Fibroblast of the conjunctiva (primary cell): ENCODE measurements around the gene ARMC5.

ENCODE experiments used
- DNase-seq: peaks from one replicate; pipeline ENCODE4 v3.0.0-alpha.2; 2010; ENCODE audit warnings: low read depth

Gene ARMC5

DNA sequence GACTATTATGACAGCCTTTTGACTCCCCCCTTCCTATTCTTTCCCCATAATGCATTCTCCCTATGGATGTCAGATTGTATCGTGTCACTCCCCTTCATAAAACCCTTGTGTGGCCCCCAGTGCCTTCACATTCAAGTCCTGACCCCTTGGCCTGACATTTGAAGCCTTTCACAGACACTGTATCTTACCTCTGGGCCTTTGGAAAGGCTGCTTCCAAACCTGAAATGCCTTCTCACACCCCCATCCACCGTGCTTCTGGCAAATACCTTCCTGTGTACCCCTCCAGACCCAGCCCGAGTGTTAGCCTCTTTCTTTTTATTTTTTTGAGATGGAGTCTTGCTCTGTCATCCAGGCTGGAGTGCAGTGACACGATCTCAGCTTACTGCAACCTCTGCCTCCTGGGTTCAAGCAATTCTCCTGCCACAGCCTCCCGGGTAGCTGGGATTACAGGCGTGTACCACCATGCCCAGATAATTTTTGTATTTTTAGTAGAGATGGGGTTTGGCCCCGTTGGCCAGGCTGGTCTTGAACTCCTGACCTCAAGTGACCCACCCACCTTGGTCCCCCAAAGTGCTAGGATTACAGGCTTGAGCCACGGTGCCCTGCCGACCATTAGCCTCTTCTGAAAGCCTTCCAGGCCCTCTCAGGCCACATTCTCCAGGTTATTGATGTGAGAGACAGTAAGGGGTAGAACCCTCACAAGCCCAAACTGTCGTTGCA is 2.1 kb downstream of the ARMC5 start:
- no peak for DNase-seq

DNA sequence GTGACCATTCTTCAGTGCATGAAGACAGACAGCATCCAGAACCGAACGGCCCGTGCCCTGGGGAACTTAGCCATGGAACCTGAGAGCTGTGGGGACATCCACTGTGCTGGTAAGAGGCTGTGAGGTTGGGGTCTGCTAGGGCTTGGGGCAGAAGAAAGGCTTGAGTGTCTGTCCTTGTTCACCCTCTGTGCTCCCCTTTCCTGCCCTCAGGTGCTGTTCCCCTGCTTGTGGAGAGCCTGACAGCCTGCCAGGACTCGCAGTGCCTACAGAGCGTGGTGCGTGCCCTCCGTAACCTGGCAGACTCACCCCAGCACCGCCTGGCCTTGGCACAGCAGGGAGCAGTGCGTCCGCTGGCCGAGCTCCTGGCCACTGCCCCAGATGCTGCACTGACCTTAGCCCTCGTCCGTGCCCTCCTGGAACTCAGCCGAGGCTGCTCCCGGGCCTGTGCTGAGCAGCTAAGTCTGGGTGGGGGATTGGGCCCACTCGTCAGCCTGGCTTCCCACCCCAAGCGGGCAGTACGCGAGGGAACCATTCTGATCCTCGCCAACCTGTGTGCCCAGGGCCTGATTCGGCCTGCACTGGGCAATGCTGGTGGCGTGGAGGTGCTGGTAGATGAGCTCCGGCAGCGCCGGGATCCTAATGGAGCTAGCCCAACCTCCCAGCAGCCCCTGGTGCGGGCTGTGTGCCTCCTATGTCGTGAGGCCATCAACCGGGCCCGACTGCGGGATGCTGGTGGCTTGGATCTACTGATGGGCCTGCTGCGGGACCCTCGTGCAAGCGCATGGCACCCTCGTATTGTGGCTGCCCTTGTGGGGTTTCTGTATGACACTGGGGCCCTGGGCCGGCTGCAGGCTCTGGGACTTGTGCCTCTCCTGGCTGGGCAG is 2.9 kb downstream of the ARMC5 start:
- DNase-seq: no peak

DNA sequence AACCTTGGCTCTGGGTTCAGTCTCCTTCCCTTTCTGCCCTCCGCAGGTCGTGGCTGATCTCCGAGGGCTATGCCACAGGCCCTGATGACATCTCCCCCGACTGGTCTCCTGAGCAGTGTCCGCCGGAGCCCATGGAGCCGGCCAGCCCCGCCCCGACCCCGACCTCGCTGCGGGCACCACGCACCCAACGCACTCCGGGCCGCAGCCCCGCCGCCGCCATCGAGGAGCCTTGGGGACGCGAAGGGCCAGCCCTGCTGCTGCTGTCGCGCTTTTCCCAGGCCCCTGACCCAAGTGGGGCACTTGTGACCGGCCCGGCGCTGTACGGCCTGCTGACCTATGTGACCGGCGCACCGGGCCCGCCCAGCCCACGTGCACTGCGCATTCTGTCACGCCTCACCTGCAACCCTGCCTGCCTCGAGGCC is 5.1 kb downstream of the ARMC5 start:
- DNase-seq: no peak

DNA sequence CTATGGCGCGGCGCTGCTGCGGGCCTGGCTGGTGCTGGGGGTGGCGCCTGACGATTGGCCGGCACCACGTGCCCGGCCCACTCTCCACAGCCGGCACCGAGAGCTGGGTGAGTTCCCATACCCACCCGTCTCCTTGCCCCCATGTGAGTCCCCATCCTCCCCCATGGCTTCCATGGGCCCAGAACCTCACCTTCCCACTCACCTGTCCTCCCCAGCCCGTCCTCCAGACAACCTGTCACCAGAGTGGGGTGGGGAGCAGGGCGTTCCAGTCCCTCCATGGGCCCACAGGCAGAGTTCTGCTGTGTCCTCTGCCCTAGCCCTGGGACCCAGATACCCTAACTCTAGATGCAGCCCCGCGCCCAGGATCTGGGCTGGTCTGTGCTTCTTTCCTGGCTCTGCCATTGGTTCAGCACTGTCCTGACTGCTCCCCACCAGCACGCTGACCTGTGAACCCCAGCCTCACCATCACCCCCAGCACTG is 5.5 kb downstream of the ARMC5 start:
- DNase-seq: no peak

DNA sequence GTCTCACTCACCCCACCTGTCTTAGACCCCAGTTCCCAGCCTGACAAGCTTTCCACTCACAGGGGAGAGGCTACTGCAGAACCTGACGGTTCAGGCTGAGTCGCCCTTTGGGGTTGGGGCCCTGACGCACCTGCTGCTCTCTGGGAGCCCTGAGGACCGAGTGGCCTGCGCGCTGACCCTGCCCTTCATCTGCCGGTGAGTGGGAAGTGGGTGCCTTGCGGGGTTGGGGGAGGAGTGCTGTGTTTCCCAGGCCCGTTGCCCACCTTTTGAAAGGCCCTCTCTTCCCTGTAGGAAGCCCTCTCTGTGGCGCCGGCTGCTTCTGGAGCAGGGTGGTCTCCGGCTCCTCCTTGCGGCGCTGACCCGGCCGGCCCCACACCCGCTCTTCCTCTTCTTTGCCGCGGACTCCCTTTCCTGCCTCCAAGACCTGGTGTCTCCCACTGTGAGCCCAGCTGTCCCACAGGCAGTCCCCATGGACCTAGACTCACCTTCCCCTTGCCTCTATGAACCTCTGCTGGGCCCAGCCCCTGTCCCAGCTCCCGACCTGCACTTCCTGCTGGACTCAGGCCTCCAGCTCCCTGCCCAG is 6.6 kb downstream of the ARMC5 start:
- DNase-seq: no peak

DNA sequence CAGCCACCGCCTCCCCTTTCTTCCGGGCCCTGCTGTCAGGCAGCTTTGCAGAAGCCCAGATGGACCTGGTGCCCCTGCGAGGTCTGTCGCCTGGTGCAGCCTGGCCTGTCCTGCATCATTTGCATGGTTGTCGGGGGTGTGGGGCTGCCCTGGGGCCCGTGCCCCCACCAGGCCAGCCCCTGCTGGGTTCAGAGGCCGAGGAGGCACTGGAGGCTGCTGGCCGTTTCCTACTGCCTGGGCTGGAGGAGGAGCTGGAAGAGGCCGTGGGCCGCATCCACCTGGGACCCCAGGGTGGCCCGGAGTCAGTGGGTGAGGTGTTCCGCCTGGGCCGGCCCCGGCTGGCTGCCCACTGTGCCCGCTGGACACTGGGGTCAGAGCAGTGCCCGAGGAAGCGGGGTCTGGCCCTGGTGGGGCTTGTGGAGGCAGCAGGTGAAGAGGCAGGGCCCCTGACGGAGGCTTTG is 7.1 kb downstream of the ARMC5 start:
- no peak for DNase-seq

DNA sequence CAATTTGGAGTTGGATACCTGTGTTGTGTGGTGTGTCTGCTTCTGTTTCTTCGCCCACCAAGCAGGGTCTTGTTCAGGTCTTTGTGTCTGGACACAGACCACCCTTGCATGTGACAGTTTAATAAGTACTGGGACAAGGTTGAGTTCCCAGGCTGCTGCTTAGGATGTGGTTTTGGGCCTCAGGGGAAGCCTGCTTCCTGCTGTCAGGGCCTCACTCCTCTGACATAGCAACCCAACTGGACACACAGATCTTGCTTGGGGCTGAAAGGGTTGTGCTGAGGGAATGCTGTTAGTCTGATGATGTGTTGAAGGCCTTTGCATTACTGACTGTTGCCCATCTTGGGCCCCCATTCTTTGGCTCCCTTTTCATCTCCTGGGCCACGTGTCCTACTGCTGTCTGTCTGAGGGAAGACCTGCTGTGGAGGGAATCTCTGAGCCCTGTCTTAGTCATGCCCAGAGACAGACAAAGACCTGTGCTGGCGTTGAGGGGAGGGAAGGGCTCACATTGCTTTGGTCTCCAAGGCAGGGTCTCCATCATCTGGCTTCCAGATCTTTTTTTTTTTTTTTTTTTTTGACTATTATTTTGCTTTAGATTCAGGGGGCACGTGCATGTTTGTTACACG is 8.0 kb downstream of the ARMC5 start:
- DNase-seq: no peak

DNA sequence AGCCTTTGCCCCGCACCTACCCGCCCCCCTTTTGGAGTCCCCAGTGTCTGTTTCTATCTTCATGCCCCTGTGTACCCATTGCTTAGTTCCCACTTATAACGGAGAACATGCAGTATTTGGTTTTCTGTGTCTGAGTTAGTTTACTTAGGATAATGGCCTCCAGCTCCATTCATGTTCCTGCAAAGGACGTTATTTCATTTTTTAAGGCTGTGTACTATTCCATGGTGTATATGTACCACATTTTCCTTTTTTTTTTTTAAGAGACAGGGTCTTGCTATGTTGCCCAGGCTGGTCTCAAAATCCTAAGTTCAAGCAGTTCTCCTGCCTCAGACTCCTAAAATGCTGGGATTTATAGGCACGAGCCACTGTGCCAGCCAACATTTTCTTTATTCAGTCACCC is 8.6 kb downstream of the ARMC5 start:
- DNase-seq: no peak

DNA sequence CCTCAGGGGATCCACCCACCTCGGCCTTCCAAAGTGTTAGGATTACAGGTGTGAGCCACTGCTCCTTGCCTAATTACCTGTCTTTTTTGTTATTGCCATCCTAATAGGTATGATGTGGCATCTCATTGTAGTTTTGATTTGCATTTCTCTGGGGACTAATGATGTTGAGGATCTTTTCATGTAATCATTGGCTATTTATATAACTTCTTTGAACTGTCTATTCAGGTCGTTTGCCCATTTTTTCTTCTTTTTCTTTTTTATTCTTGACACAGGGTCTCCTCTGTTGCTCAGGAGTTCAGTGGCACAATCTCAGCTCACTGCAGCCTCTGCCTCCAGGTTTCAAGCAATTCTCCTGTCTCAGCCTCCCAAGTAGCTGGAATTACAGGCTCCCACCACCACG is 11.3 kb downstream of the ARMC5 start:
- DNase-seq: no peak

DNA sequence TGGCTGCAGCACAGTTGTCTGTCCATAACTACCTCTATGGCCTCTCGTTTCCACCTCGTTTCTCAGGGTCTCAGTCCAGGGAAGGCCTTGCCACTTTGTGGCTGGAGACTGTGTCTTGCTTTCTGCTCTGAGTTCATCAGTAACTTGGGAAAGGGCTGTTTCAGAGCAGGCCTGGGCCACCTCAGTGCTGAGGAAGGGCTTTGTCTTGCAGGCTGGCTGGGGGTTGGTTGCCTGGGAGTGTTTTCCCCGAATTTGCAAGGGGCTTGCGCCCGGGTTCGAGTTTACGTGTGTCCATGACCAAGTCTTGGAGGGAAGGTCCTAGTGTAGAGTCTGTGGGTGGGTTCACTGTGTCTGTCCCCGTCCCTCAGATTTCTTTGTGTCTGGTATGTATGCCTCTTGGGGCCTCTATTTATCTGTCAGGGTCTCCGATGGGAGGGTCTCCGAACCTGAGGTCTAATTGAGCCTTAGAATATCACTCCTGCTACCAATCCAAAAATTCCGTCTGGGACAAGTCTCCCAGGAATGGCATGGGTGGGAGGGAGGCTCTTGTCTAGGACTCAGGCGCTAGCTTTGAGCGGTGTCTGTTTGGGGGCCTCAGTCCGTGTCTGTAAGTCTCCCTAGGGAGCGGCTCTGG is 12.1 kb downstream of the ARMC5 start:
- DNase-seq: no peak

DNA sequence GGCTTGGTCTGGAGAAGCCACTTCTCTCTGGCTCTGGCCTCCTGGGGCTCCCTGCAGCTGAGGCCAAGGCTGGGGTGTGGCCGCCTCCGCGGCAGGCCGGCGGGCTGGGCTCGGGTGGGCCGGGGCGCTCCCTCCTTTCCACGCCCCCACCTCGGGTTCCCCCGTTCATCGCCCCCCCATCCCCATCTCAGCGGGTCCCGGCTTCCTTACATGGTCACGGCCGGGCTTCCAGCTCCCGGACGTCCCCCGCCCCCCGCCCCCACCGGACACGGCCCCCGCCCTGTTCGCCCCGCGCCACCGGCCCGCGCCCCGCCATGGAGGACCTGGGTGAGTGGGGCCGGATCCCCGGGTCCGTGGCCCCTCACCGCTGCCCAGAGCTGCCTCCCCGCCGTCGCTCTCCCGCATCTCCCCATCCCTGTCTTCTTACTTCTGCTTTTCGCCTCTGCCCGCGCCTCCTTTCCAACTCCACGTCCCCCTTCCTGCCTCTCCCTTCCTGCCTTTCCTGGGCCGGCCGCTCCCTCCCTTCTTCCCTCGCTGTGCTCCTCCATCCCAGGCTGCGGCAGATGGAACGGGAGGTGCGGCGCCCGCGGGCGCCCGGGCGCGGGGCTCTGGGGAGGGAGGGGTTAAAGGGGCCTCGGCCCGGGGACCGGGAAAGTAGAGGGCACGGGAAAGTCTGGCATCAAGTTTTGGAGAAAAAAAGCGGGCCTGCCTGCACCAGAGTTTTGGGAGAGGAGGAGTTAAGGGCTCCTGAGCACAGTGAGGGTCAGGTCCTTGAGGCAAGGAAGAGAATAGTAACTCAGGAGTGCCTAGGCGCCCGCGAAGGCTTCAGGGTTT is 12.8 kb downstream of the ARMC5 start, which contains the start of gene TGFB1I1:
TGFB1I1 (plus strand) TSS at position 278 of the 834 bp plus-strand sequence; CDS start at position 315, 37 bp downstream.
- DNase-seq: peak; percentile 59

DNA sequence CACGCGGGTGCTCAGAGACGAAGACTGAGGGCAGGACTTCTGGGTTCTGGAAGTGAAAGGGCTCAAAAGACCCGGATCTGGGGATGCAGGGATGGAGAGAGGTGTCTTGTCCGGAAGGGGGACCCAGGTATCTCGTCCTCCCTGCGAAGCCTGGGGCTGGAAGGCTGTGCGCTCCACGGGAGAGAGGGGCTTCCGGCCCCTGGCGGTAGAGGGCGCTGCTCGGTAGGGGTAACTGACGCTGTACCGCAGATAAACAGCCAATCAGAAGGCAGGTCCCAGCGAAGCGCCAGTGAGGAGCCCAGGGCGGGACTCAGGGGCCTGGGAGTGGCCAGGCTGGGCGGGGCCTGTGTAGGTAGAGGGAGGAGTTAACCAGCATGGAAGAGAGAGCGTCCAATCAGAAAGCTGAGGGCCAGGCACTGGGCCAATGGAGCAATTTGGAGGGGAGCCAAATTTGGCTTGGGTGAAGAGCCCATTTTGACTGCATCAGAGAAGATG is 13.5 kb downstream of the ARMC5 start:
- DNase-seq: peak; percentile 90

DNA sequence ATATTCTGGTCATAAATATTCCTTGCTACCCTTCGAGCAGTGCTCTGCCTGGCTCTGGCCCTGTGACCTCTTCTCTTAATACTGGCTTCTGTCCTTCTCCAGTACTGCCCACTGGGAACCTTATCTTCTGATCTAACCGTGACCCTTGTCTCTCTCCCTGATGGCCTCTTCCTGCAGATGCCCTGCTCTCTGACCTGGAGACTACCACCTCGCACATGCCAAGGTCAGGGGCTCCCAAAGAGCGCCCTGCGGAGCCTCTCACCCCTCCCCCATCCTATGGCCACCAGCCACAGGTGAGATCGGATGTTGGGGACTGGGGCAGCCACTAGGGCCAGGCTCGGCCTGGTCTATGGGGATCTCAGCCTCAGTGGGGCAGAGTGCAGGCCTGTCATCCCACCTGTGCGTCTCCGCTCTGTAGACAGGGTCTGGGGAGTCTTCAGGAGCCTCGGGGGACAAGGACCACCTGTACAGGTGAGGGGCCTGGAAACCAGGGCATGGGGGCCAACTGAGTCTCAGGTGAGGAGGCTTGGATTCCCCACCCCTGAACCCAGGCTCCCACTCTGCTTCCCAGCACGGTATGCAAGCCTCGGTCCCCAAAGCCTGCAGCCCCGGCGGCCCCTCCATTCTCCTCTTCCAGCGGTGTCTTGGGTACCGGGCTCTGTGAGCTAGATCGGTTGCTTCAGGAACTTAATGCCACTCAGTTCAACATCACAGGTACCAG is 14.1 kb downstream of the ARMC5 start:
- DNase-seq: no peak

DNA sequence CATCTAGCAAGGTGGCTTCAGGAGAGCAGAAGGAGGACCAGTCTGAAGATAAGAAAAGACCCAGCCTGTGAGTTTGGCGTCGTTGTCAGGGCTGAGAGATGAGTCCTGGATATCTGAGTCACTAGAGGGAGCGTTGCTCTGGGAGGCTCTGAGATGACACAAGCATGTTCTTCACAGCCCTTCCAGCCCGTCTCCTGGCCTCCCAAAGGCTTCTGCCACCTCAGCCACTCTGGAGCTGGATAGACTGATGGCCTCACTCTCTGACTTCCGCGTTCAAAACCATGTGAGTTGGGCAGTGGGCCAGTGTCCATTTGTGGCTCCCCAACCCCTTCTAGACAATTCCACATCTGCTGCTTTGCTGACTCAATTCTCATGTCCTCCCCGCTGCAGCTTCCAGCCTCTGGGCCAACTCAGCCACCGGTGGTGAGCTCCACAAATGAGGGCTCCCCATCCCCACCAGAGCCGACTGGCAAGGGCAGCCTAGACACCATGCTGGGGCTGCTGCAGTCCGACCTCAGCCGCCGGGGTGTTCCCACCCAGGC is 14.9 kb downstream of the ARMC5 start:
- DNase-seq: no peak

DNA sequence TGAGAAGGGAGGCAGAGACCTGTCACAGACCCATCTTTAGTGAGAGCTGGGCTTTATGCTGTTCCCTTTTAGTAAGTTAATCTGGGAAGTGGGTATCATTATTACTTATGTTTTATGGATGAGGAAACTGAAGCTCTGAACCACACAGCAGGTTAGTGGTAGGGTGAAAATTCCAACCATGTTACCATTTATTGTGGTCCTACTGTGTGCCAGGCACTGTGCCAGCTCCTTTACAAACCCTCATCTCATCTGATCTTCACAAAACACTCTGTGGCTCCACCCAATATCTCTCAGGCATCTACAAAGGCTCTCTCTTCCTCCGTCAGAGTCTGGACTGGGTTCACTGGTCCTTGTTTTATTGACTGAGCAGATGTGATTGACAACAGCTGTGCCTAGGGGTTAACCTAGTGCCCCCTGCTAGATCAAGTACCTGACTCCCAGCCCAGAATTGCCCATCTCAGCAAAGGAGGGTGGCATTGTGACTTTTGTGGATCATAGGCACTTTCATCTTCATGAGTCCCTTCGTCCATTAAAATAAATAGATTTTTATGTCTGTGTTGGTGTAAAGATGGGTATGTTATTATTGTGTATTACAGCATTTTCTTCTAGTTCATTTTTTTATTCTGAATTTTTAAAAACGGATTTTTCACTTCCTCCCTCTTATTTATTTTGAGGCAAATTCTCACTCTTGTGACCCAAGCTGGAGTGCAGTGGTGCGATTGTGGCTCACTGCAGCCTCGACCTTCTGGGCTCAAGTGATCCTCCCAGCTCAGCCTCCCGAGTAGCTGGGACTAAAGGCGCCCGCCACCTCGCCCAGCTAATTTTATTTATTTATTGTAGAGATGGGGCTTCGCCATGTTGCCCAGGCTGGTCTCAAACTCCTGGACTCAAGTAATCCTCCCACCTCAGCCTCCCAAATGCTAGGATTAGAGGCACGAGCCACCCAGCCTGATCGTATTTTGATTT is 15.8 kb downstream of the ARMC5 start:
- no peak for DNase-seq

DNA sequence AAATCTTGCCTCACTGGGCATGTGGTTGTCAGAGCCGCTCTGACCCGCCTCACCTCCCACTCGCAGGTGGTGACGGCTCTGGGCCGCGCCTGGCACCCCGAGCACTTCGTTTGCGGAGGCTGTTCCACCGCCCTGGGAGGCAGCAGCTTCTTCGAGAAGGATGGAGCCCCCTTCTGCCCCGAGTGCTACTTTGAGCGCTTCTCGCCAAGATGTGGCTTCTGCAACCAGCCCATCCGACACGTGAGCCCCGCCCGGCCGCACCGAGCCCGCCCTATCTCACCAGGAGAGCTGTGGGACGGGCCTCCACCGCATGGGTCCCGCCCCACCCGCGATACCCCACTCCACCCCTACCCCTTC is 16.6 kb downstream of the ARMC5 start:
- no peak for DNase-seq

DNA sequence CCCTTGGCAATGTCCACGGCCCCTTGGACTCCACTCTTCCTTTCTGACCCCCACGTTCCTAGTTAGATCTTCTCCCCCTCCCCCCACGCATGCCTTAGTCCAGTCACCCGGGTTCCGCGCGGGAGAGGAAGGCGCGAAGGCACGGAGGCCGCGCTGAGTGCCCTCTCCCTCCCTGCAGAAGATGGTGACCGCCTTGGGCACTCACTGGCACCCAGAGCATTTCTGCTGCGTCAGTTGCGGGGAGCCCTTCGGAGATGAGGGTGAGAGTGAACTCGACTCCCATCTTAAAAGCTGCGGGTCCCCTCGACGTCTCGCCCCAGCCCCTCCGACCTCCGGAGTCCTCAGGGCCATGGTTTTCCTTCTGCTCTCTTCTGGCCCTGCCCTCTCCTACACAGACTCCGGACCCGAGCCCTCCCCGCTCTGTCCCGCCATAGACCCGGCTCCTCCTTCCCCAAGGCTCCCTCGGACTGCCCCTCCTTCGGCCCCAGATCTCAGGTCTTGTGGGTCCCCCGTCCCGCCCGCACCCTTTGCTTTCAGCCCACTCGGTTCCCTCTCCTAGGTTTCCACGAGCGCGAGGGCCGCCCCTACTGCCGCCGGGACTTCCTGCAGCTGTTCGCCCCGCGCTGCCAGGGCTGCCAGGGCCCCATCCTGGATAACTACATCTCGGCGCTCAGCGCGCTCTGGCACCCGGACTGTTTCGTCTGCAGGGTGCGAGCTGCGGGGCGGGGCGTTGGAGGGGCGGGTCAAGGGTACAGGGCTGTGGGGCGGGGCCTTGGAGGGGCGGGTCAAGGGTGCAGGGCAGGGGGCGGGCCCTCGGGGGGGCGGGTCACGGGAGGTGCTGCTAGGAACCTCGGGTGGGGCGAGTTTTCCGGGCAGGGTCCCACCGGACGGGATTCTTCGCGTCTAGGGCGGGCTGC is 17.3 kb downstream of the ARMC5 start:
- no peak for DNase-seq
